ENCODE data around the gene CELSR1. TPM values are rescaled to one million over a fixed set of nuclear protein-coding genes. Genes with fewer than 3 reads are reported as not detected.

The CELSR1 gene
- total RNA-seq, 1 experiment from 2014 or later, result 22.6 TPM

DNA sequence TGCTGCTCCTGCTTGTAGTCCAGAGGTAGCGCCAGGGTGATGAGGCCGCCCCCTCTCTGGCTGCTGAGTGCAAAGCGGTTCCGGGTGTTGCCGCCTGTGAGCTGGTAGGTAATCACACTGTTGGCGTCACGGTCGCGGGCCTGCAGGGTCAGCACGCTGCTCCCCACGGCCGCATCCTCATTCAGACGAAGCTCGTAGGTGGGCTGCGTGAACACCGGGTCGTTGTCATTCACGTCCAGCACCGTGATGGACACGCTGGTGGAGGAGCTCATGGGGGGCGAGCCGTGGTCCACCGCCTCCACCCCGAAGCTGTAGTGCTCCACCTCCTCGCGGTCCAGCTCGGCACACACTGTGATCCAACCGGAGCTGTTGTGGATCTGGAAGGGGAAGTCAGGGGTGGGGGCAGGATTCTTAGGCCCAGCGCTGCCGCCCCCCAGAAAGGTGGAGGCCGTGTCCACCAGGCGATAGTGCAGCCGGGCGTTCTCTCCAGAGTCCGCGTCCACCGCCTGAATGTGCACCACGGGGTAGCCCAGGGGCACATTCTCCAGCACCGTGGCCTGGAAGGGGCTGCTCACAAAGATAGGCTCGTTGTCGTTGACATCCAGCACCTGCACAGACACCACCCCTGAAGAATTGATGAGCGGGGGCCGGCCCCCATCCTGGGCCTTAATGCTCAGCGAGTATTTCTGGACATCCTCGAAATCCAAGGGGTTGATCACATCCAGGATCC lies 2.4 kb downstream of the CELSR1 start:
- Histone ChIP-seq H2BK5ac (ENCODE audit: insufficient read length, low read length) (no peak overlapping the region), H3K56ac (ENCODE audit: insufficient read length, low read depth, low read length) (no peak overlapping the region), H3K18ac (ENCODE audit: insufficient read length, low read depth, low read length) (no peak overlapping the region), H4K8ac (replicated peaks; ENCODE audit: insufficient read length, low read depth, low read length) (no peak overlapping the region), H3K14ac (ENCODE audit: insufficient read depth, low read length) (no peak overlapping the region), H2AK5ac (ENCODE audit: insufficient read length, low read length) (no peak overlapping the region), H2BK15ac (ENCODE audit: low read depth, low read length) (no peak overlapping the region), H4K20me1 (ENCODE audit: control insufficient read depth, insufficient read depth, insufficient read length) (no peaks in the 10 kb centered on the region), H3K9me3 (ENCODE audit: control insufficient read depth, low read depth, low read length) (no peaks in the 10 kb centered on the region), H3K23ac (ENCODE audit: insufficient read length, low read depth, low read length) (no peak overlapping the region), H4K5ac (ENCODE audit: insufficient read length, low read depth, low read length) (no peak overlapping the region), H3K23me2 (ENCODE audit: insufficient read length, low read depth, low read length, poor library complexity, severe bottlenecking) (peaks cover 14% of the 10 kb centered on the region), H3K4me1 (ENCODE audit: insufficient read depth, low read length) (no peaks in the 10 kb centered on the region), H3K4me2 (ENCODE audit: insufficient read depth, insufficient read length, low read length) (no peak overlapping the region), H3K9ac (ENCODE audit: extremely low read depth, insufficient read length, low read length) (no peak overlapping the region), H2BK120ac (ENCODE audit: low read depth, low read length, poor library complexity, severe bottlenecking) (no peak overlapping the region), H4K91ac (ENCODE audit: insufficient read length, low read depth, low read length) (no peak overlapping the region), H2BK12ac (ENCODE audit: insufficient read length, low read depth, low read length) (no peak overlapping the region), H3K79me1 (ENCODE audit: insufficient read depth, low read depth, low read length, poor library complexity, severe bottlenecking) (no peaks in the 10 kb centered on the region), H3K27me3 (ENCODE audit: insufficient read depth, low read length) (peaks cover 17% of the 10 kb centered on the region; the same call in 1 of the 2 replicates), H3K27ac (ENCODE audit: insufficient read length, low read depth, low read length) (no peak overlapping the region), H3K79me2 (ENCODE audit: insufficient read depth, low read length) (no peaks in the 10 kb centered on the region), H3T11ph (ENCODE audit: low read length) (no peak overlapping the region), H3K4ac (ENCODE audit: low read depth, low read length) (no peak overlapping the region), H2AFZ (ENCODE audit: low read length) (no peak overlapping the region), H2BK20ac (ENCODE audit: low read depth, low read length, poor library complexity, severe bottlenecking) (no peak overlapping the region)
- peaks cover 20 to 37% of the 10 kb centered on the region in 2 experiments for H3K4me1 Mint-ChIP-seq
- no peak for DNase-seq
- H3K9me3 Mint-ChIP-seq, result peaks cover 0 to 20% of the 10 kb centered on the region in 2 experiments; a peak in 2 of 5 replicates
- H3K27ac Mint-ChIP-seq, result no peak overlapping the region
- peaks cover 19 to 39% (median 34%) of the 10 kb centered on the region in 3 experiments for H3K36me3 Mint-ChIP-seq (ENCODE audit: insufficient read depth in 1 of 3, low read depth in 3 of 3)
- no CpG with 5 or more reads among the region's 45 CpGs for WGBS (ENCODE audit: extremely low coverage, insufficient read length, low lambda C conversion rate)
- H3K4me3 Mint-ChIP-seq, result no peak overlapping the region; a peak in 2 of 5 replicates
- no peak for TF ChIP-seq CTCF (conservative IDR thresholded peaks at IDR 0.05)
- peaks cover 47% of the 10 kb centered on the region for H3K27me3 Mint-ChIP-seq (ENCODE audit: low read depth)

Measured in H9 (cell line).